ENCODE results near the gene BAHCC1. TPM values are rescaled to one million over a fixed set of nuclear protein-coding genes. Genes with fewer than 3 reads are reported as not detected.

Gene BAHCC1
- total and polyA plus RNA-seq, 2 donors (not counting 1 experiment from before 2014, with no cell fraction given), result 1.8 to 7.3 TPM

DNA sequence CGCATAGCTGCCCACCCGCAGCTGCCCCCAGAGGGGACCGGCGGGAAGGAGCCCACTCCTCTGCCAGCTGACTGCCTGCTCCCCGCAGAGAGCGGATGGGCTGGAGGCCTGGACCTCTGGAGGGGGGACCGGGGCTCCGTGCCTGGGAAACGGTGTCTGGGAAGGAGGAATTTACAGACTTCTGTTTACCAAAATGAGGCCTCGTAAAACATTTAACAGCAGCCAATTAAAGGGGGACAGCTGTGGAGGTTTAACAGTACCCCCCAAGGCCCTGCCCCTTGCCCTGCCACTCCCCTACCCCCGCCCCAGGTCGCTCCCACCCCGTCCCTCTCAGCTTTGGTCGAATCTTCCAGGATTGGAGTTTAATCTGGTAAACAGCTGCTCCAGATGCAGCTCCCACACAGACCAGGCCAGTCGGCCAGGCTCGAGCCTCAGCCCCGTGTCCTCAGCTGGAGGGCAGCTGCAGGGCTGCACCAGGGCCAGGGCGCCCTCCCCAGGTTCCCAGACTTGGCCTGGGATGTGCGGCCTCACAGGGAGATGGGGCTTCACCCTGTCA, 41.1 kb downstream of the BAHCC1 start:
- Histone ChIP-seq H3K4me2 (ENCODE audit: extremely low read depth, insufficient read depth, low read length) (no peak overlapping the region), H3K27me3 (ENCODE audit: control insufficient read depth, insufficient read depth, low read length) (no peaks in the 10 kb centered on the region), H3K36me3 (ENCODE audit: control insufficient read depth, insufficient read depth, low read length) (no peaks in the 10 kb centered on the region), H3K9me3 (ENCODE audit: control insufficient read depth, insufficient read depth, low read depth, low read length) (no peaks in the 10 kb centered on the region), H3K79me2 (ENCODE audit: control insufficient read depth, insufficient read depth, low read length) (no peaks in the 10 kb centered on the region), H4K20me1 (ENCODE audit: control insufficient read depth, extremely low read depth, insufficient read depth, low read length) (no peaks in the 10 kb centered on the region), H2AFZ (ENCODE audit: low read length) (no peak overlapping the region), H3K4me1 (ENCODE audit: control insufficient read depth, extremely low read depth, insufficient read depth, low read length) (peaks cover 2% of the 10 kb centered on the region), H3K9ac (ENCODE audit: insufficient read depth, low read length) (no peak overlapping the region), H3K4me3 (replicated peaks in 1 of 4; ENCODE audit: control extremely low read depth in 1 of 4, insufficient read depth in 1 of 4, low read depth in 3 of 4, low read length in 4 of 4) (no peak overlapping the region), H3K27ac (ENCODE audit: insufficient read depth, low read length) (no peak overlapping the region)
- no peak for TF ChIP-seq EZH2 (IDR thresholded peaks at IDR 0.05; ENCODE audit: low read length, missing control alignments)
- TF ChIP-seq, protein P1, sequence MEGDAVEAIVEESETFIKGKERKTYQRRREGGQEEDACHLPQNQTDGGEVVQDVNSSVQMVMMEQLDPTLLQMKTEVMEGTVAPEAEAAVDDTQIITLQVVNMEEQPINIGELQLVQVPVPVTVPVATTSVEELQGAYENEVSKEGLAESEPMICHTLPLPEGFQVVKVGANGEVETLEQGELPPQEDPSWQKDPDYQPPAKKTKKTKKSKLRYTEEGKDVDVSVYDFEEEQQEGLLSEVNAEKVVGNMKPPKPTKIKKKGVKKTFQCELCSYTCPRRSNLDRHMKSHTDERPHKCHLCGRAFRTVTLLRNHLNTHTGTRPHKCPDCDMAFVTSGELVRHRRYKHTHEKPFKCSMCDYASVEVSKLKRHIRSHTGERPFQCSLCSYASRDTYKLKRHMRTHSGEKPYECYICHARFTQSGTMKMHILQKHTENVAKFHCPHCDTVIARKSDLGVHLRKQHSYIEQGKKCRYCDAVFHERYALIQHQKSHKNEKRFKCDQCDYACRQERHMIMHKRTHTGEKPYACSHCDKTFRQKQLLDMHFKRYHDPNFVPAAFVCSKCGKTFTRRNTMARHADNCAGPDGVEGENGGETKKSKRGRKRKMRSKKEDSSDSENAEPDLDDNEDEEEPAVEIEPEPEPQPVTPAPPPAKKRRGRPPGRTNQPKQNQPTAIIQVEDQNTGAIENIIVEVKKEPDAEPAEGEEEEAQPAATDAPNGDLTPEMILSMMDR (conservative IDR thresholded peaks at IDR 0.05 in 1 of 2, IDR thresholded peaks at IDR 0.05 in 1 of 2; ENCODE audit: low read depth in 1 of 2, low read length in 2 of 2), result no peak
- DNase-seq (ENCODE audit: low read depth in 2 of 2), result peak in 1 of 2 donors; percentile 62

GRCh38 chr17:81437191-81437651, 42.0 kb downstream of the BAHCC1 start:
- no peaks in the 10 kb centered on the region for H3K27me3 ChIP-seq (ENCODE audit: control insufficient read depth, insufficient read depth, low read length)
- H3K4me1 ChIP-seq (ENCODE audit: control insufficient read depth, extremely low read depth, insufficient read depth, low read length), result peaks cover 2% of the 10 kb centered on the region
- no peaks in the 10 kb centered on the region for H3K36me3 ChIP-seq (ENCODE audit: control insufficient read depth, insufficient read depth, low read length)
- H2AFZ ChIP-seq (ENCODE audit: low read length), result no peak overlapping the region
- no peaks in the 10 kb centered on the region for H3K79me2 ChIP-seq (ENCODE audit: control insufficient read depth, insufficient read depth, low read length)
- no peak overlapping the region for H3K9ac ChIP-seq (ENCODE audit: insufficient read depth, low read length)
- no peaks in the 10 kb centered on the region for H3K9me3 ChIP-seq (ENCODE audit: control insufficient read depth, insufficient read depth, low read depth, low read length)
- no peak overlapping the region for H3K4me3 ChIP-seq (replicated peaks in 1 of 4; ENCODE audit: control extremely low read depth in 1 of 4, insufficient read depth in 1 of 4, low read depth in 3 of 4, low read length in 4 of 4)
- TF ChIP-seq, protein P1 (conservative IDR thresholded peaks at IDR 0.05 in 1 of 2, IDR thresholded peaks at IDR 0.05 in 1 of 2; ENCODE audit: low read depth in 1 of 2, low read length in 2 of 2), result no peak
- no peak for TF ChIP-seq EZH2 (IDR thresholded peaks at IDR 0.05; ENCODE audit: low read length, missing control alignments)
- H3K4me2 ChIP-seq (ENCODE audit: extremely low read depth, insufficient read depth, low read length), result no peak overlapping the region
- no peaks in the 10 kb centered on the region for H4K20me1 ChIP-seq (ENCODE audit: control insufficient read depth, extremely low read depth, insufficient read depth, low read length)
- H3K27ac ChIP-seq (ENCODE audit: insufficient read depth, low read length), result no peak overlapping the region
- DNase-seq (ENCODE audit: low read depth in 2 of 2), result no peak

DNA sequence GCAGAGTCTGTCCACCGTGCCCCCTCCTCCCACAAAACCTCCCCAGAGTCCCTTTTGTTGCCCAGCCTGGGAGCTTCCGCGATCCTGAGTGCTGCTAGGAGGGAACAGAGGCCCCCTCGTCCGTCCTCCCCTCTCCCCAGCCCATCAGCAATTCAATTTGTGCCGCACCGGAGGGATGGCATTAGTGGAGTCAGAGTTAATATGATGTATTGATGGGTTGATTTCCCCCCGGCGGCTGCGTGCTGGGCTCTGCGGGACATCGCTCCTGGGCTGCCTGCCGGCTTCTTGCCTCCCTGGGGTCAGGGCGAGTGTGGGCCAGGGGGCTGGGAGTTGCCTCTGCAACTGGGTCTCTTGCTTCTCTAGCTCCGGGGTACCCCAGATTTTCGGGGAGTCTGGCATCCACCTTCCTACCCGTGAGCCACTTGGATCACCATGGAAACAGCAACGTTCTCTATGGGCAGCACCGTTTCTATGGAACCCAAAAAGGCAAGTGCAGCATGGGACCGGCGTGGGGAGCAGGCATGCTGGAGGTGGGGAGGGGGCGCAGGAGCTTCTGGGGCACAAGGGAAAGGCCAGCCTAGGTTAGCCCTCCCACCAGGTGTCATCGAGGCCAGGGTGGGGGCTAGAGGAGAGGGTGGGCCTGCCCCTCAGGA, 42.9 kb downstream of the BAHCC1 start:
- Histone ChIP-seq H3K9ac (ENCODE audit: insufficient read depth, low read length) (no peak overlapping the region), H3K27me3 (ENCODE audit: control insufficient read depth, insufficient read depth, low read length) (no peaks in the 10 kb centered on the region), H3K4me3 (replicated peaks in 1 of 4; ENCODE audit: control extremely low read depth in 1 of 4, insufficient read depth in 1 of 4, low read depth in 3 of 4, low read length in 4 of 4) (no peak overlapping the region), H4K20me1 (ENCODE audit: control insufficient read depth, extremely low read depth, insufficient read depth, low read length) (no peaks in the 10 kb centered on the region), H3K79me2 (ENCODE audit: control insufficient read depth, insufficient read depth, low read length) (no peaks in the 10 kb centered on the region), H2AFZ (ENCODE audit: low read length) (no peak overlapping the region), H3K4me2 (ENCODE audit: extremely low read depth, insufficient read depth, low read length) (no peak overlapping the region), H3K9me3 (ENCODE audit: control insufficient read depth, insufficient read depth, low read depth, low read length) (no peaks in the 10 kb centered on the region), H3K36me3 (ENCODE audit: control insufficient read depth, insufficient read depth, low read length) (no peaks in the 10 kb centered on the region), H3K4me1 (ENCODE audit: control insufficient read depth, extremely low read depth, insufficient read depth, low read length) (peaks cover 2% of the 10 kb centered on the region), H3K27ac (ENCODE audit: insufficient read depth, low read length) (no peak overlapping the region)
- no peak for DNase-seq (ENCODE audit: low read depth in 2 of 2)
- no peak for TF ChIP-seq EZH2 (IDR thresholded peaks at IDR 0.05; ENCODE audit: low read length, missing control alignments)
- TF ChIP-seq, protein P1 (conservative IDR thresholded peaks at IDR 0.05 in 1 of 2, IDR thresholded peaks at IDR 0.05 in 1 of 2; ENCODE audit: low read depth in 1 of 2, low read length in 2 of 2), result no peak
